GM10847 (cell line): ENCODE results near the gene WWOX.

Experiments
- POLR2A ChIP-seq: IDR thresholded peaks from 2 replicates; pipeline ENCODE4 v1.6.1; 2011; ENCODE audit not compliant: insufficient read length; ENCODE audit errors: extremely low read depth

Gene WWOX

GRCh38 chr16:78431701-78432100, 332.2 kb downstream of the WWOX start:
- no peak for TF ChIP-seq POLR2A

DNA sequence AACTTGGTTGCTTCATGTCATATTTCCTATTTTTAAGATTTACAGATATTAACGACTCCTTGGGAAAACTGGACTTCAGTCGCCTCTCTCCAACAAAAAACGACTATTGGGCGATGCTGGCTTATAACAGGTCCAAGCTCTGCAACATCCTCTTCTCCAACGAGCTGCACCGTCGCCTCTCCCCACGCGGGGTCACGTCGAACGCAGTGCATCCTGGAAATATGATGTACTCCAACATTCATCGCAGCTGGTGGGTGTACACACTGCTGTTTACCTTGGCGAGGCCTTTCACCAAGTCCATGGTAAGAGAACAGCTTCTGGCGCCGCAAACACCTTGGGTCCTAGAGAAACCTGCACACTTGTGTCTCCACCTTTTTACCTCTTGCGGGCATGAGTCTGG, 333.0 kb downstream of the WWOX start:
- TF ChIP-seq POLR2A = no peak

GRCh38 chr16:78433116-78433515, 333.7 kb downstream of the WWOX start:
- TF ChIP-seq POLR2A = no peak

- TF ChIP-seq POLR2A = no peak
Measured at GRCh38 chr16:78434401-78434800, 334.9 kb downstream of the WWOX start.

DNA sequence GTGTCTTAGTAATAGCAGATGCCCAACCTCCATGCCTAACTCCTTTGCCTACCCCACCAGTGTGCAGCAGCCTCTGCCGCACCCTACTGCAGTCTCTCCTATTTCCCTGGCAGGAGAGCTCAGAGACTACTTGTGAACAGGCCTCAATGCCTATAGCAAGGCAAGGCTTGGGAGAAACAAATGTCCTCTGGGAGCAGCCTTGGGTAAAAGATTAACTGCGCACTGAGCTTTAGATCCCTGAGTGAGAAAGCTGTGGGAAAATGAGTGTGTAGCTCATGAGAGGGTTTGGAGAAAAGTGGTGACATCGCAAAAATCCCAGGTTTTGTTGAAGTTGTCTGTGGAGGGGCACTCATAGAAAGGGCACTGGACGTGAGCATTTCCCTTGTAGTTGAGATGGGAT, 335.8 kb downstream of the WWOX start:
- TF ChIP-seq POLR2A = no peak

GRCh38 chr16:78436023-78436422, 336.6 kb downstream of the WWOX start:
- no peak for TF ChIP-seq POLR2A

DNA sequence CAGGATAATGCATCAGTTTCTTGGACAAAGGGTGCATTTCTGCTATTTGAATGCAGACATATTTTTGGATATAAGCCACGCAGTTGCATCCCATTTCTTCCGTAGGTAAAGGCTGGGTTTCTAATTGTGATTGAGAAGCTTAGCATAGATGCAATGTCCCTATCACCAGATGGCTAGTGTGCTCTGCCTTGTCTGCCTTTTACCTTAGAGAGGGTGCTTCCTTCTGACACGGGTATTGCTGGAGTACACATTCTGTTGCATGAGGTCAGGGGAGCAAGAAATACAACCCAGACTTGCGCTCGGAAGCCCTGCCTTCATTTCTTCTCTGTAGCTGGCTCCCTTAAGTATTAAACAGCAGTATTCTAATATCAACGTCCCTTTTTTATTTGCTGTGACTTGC, 337.4 kb downstream of the WWOX start:
- TF ChIP-seq POLR2A = no peak

DNA sequence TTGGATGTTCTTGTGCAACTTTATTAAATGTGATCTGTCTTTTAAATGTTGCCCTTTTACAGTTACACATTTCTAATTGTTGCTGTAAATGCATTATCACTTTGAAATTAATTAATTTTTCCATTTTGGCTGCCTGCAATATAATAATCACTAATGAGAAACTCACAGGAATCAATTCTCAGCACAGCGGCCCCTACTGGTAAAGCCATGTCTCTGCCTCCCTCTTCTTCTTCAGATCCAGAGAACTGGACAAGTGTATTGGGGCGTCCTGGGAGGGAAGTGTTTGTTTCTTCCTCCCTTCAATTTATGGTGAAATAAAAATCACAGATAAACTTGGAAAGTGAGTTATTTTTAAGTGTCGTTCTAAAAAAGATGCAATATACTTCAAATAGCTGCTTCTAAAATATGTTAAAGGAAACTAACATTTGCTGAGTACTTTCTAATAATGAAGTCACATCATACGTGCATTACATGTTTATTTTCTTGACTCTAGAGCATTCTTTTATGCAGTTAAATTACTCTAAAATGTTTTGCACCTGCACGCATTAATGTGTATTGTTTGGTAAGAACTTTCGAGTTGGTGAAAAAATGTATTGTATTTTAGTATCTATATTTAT, 338.0 kb downstream of the WWOX start:
- no peak for TF ChIP-seq POLR2A

- no peak for TF ChIP-seq POLR2A
Measured at GRCh38 chr16:78438219-78438618, 338.8 kb downstream of the WWOX start.

- no peak for TF ChIP-seq POLR2A
Measured at GRCh38 chr16:78438632-78439031, 339.2 kb downstream of the WWOX start.

DNA sequence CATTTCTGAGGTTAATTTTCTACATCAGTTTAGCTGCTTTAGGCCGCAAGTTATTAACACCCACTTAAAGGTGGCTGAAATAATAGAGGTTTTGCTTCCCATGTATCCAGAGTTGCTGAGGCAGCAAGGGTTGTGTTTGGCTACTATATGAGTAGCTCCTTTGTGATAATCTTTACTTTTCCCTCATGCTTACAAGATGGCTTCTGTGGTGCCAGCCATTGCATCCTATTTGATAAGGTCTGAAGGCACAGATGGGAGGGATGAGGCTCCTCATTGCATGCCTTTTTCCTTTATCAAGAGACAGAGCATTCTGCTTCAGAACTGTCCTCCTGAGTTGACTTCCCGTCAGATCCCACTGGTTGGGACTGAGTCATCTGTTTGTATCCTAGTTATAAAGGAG, 340.2 kb downstream of the WWOX start:
- TF ChIP-seq POLR2A = no peak

GRCh38 chr16:78441298-78441697, 341.8 kb downstream of the WWOX start:
- TF ChIP-seq POLR2A = no peak

GRCh38 chr16:78443542-78444364, 344.3 kb downstream of the WWOX start:
- TF ChIP-seq POLR2A = no peak

DNA sequence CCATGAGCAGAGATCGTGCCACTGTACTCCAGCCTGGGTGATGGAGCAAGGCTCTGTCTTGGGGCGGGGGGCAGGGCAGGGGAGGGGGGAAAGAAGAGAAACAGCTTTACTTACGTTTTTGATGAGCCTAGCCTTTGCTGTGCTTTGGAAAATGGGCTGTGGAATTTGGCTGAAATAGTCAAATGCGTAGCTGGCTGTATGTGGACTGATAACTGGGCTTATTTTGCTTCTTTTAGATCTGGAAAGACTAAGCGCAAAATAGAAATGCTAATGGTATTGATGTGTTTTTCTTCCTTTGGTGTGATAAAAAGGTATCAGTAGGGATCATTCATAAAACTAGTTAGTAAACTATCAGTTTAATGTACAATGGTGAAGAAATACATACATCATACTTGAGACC, 346.4 kb downstream of the WWOX start:
- TF ChIP-seq POLR2A = no peak

DNA sequence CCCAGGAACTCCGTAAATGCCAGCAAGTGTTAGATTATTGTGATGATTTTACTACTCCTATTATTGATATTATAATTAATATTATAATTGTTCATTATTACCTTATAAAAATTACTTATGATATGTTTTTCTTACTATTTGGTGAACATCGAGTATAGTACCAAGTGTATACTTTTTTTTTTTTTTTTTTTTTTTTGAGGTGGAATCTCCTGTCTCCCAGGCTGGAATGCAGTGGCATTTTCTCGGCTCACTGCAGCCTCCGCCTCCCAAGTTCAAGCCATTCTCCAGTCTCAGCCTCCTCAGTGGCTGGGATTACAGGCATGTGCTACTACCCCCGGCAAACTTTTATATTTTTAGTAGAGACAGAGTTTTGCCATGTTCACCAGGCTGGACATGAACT, 347.0 kb downstream of the WWOX start:
- TF ChIP-seq POLR2A = no peak

DNA sequence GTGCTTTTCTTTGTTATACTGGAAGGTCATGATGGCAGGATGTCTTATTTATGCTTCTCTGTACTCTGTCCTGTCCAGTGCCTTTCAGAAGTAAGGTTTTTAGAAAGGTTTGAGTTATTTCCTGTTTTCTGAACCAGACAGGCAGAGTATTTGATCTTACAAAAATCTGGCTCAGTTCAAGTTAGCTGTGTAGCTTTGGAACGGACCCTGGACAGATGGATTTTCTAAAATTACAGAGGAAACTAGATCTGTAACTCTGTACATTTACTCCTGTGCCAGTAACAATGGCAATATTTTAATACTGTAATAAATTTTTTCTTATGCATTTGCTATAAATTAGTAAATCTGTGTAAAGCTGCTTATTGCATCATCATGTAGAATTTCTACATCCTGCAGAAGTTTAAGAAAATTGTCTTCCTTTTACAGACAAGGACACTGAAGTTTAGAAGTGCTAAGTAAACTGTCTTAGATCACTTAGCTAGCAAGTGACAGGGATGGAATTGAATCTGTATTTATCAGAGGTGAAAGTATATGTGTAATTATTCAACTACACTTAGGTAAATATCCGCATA, 347.6 kb downstream of the WWOX start:
- no peak for TF ChIP-seq POLR2A

DNA sequence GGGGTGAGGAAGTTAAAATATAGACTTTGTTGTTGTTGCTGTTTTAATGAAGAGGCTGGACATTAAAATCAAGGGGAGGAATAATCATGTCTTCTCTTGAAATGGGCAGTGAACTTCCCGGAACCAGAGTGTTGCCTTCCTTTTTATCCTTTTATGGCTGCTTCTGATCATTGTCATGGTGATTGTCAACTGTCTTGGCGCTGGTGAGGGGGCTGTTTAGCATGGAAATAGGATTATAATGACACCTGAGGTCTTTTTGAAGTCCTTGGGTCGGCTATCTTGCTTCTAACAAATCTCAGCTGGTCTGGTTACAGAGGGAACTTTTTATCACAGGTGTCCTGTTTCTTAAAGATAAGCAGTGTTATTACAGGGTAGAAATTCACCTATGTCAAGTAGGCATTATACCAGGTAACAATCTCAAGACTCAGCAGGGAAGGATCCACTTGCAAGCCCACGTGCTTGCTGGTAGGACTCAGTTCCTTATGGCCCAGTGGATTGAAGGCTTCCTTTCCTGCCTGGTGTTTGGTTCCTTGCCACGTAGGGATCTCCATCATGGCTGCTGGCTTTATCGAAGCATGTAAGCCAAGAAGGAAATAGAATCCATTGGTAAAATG, 349.3 kb downstream of the WWOX start:
- no peak for TF ChIP-seq POLR2A

GRCh38 chr16:78450255-78450654, 350.8 kb downstream of the WWOX start:
- no peak for TF ChIP-seq POLR2A
